ENCODE results near the gene ADSS1.

ADSS1 gene

GRCh38 chr14:104723651-104724406 lies at the start of gene ADSS1:
ADSS1 (plus strand) TSS chr14:104724229; CDS start chr14:104724271, 42 bp downstream.
- DNase-seq, result peak; percentile 50

DNA sequence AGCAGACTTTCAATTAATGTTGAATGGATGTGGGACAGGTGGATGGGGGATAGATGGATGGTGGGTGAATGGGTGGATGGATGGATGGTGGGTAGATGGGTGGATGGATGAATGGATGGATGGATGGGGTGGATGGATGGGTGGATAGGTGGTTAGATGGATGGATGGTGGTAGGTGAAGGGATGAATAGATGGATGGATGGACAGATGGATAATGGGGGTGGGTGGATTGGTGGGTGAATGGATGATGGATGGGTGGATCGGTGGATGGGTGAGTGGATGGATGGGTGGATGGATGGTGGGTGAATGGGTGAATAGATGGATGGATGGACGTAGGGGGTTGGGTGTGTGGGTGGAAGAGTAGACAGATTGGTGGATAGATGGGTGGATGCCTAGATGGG lies 48.6 kb upstream of the ADSS1 start:
- no peak for DNase-seq

DNA sequence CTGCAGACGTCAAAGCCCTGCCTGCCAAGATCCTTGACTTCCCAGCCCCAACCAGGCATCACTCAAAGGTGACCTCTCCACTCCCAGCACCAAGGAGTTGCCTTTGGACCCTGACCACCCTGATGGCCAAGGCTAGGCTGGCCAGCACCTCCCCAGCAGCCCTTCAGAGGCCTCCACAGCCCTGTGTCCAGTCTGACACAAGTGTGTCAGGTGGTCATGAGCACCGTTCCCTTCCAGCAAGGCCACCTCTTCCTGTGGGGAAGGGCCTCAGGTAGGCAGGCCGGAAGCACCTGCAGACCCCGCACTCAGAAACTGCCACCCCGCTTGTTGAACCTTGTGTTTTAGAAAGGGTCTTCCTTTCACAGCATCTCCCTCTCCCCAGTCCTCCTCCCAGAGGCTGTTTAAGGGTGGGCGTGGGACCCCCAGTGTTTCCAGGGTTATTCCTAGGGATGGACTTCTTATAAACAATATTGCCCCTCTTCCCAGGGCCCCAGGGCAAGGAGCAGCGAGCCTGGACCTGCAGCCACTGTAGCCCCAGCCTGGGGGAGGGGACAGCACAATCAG lies 47.8 kb upstream of the ADSS1 start:
- DNase-seq, result no peak

DNA sequence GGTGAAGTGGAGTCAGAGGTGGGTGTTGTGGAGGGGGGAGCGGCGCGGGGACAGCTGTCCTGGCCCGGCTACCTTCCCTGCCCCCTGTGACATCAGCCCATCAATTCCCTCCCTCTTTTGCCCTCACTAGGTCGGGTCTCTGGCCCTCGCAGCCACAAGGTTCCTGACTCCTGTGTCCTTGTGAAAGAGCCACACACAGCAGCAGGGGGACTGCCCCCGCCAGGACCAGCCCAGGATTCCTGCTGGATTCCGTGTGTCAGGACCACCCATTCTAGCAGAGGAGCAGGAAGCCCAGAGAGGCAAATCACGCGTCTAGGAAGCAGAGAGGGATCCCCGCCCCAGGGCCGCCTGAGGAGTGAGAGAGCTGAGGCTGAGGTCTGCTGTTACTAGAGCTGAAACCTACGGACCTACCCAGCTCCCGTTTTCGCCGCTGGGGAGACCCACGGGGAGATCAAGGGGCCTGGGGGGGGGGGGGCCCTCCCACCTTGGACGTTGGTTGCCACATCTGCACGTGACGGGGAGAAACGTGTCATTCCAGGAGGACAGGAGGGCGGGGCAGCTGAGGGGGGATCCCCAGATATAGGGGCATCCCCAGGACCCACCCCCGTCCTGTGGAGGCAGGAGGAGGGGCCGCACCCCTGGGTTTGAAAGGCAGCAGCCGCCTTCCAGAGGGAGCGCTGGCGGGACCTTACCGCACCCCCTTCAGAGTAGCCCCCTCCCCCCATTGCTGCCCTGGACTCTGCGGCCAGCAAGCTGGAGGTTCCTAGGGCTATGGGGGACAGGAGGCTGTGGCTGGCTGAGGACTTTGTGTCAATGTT lies 47.1 kb upstream of the ADSS1 start:
- DNase-seq, result no peak

DNA sequence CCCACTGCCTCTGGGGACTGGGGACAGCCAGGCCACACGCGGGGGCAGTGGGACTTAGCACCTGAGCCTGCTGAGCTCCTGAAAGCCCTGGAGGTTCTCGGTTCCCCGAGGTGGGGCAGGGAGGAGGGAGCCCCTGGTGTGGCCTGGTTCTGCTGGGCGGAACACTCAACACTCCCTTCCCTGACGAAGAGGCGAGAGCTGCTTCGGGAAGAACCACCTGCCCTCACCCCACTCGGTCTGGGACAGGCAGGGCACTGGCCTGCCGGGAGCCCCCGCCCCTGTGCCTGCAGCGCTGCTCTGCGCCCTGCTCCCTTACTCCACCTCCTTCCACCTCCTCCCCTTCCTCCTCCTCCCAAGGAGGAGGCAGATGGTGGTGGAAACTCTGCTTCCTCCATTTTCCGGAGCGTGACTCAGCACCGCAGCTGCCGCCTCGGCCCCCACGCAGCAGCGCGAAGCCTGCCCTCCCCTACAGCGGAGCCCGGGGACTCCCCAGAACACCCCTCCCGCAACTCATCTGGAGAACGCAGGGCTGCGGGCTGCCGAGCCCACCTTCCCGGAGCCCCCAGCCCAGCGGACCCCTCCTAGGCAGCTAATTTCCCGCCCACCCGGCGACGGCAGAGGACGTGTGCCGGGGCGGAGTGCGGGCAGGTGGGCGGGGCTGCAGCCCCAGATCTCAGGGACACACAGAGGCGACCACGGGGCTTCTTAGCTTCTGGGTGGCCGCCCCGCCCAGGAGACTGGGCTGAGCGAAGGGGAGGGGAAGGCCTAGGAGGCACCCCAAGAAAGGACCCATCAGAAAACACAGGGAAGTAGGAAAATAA lies 46.3 kb upstream of the ADSS1 start:
- DNase-seq, result peak; percentile 86

DNA sequence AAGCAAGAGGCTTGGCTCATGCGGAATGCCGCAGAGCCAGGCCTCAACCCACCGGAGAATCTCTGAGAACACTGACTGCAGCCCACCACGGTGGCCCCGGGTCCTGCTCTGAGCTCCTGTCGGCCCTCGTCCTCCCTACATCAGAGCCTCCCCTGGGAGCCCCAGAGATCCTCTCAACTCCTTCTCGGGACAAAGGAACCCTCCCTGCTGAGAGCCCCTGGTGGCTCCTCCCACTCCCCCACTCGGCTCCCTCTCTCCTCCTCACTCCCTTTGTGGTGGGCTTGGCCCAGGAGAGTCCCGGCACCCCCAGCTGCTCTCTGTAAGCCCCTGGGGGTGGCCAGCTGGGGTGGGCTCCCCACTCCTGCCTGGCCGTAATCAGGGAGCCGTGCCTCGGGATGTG lies 45.7 kb upstream of the ADSS1 start:
- DNase-seq, result peak; percentile 45

DNA sequence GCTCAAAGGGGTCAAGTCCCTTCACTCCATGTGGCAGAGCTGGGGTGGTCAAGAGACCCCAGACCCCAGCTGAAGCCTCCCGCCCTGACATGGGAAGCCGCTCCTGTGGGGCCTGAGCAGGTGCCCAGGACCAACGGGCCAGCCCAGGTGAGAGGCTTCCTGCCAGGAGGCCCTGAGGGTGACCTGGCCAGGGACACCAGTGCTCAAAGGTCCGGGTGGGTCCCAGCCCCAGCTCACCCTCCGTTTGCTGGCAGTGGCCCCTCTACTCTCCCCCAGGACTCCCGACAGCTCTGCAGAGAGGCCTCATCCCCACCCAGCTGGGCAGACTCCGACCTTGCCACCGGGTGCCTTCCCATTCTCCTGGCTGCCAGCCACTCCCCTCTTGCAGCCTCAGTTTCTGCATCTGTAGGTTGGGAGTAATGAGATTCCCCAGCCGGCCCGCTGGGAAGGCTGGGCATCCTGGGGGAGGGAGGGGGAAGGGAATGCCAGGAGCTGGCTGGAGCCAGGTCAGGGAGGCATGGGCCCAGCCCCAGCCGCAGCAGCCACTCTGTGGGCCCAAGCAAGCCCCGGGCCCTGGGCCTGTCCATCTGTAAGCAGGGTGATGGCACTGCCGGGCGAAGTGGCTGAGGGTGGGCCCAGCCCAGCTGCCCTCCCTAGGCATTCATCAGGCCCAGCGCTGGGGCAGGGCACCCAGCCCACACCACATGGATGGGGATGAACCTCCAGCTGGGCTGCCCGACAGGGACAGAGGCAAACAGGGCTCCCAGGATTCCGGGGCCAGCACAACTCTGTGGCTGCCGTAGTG lies 44.9 kb upstream of the ADSS1 start:
- DNase-seq, result no peak

GRCh38 chr14:104680056-104680805 lies 43.8 kb upstream of the ADSS1 start:
- peak; percentile 76 for DNase-seq

DNA sequence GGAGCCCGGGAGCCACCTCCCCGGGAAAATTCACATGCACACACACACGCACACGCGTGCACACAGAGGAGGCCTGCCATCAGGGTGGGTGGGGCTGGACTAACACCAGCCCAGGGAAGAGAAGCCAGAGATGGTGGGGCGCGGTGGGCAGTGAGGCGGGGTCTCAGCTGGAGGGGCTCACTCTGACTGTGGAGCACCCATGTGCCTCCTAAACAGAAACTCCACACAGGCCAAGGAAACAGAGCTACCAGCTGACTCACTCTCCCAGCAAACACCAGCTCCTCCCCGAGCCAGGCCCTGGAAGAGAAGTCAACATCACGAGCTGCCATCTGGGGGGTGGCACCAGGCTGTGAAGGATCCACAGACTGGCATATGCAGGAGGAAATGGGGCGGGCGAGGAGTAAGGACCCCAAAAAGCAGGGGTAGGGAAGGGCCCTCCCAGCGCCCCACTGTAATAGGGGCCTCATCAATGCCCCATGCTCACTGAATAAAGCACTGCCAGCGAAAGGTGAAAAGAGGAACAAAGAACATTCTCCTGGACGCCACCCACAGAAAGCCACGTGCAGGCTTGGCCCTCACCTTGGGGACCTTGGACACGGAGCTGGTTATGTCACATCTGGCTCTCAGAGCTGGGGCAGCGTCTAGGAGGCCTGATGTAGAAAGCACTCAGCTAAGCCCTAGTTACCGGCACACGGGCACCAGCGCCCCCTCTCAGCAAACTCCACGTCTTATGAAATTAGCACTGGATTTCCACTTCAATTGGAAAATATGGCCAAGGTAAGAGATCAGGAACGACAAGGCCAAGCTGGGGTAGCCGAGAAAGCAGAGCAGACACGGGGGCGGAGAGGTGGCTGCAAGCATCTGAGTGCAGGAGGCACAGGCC lies 43.0 kb upstream of the ADSS1 start:
- peak; percentile 74 for DNase-seq

- no peak for DNase-seq
Observed at GRCh38 chr14:104681689-104682074, 42.3 kb upstream of the ADSS1 start.

- no peak for DNase-seq
Observed at GRCh38 chr14:104682107-104682593, 41.9 kb upstream of the ADSS1 start.

GRCh38 chr14:104683653-104684448 lies 40.2 kb upstream of the ADSS1 start:
- DNase-seq, result no peak

- no peak for DNase-seq
Observed at GRCh38 chr14:104684449-104684821, 39.6 kb upstream of the ADSS1 start.

- DNase-seq, result peak; percentile 27
Observed at GRCh38 chr14:104685216-104685997, 38.6 kb upstream of the ADSS1 start.

- DNase-seq, result no peak
Observed at GRCh38 chr14:104685998-104686610, 37.9 kb upstream of the ADSS1 start.

DNA sequence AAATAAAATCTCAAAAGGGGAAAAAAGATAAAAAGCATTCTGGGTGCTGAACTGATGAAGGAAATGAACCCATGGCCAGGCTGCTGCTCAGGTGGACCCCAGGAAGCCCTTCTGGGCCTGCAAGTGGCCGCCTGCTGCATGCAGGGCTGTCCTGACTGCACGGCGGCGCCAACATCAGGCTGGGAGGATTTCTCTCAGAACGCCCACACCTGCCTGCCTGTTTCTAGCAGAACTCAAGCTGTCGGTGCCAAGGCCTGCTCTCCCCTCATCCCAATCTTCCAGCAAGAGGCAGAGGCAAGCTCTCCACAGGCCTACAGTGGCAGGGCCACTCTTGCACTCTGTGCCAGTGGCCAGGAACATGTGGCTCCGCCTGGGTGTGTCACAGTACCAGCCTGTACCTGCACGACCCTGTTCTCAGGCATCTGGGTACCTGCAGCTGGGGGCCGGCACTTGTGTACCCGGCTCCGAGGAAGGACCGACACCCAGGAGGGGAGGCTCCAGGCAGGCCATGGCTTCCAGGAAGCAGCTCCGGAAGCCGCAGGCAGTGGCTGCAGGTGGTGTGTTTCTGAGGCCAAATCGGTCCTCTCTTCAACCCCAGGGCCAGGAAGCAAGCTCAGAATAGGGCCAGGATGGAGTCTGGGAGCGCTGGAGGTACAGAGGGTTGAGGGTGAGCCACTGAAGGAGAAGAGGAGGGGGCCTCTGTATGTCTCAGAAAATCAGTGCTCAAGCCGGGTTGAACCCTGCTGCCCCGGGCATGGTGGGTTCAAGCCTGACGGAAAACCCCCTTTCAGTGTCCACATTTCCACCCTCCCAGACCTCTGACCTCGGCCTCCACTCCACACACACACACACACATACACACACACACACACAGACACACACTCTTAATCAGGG lies 37.2 kb upstream of the ADSS1 start:
- no peak for DNase-seq
